ENCODE measurements around the gene WARS2. TPM values are rescaled to one million over a fixed set of nuclear protein-coding genes. Genes with fewer than 3 reads are reported as not detected.

The WARS2 gene
- total and polyA plus RNA-seq, 2 of the 8 experiments (the other 6 are each of a cell fraction or from before 2014, with no cell fraction given), result 4.3 to 12.9 TPM

DNA sequence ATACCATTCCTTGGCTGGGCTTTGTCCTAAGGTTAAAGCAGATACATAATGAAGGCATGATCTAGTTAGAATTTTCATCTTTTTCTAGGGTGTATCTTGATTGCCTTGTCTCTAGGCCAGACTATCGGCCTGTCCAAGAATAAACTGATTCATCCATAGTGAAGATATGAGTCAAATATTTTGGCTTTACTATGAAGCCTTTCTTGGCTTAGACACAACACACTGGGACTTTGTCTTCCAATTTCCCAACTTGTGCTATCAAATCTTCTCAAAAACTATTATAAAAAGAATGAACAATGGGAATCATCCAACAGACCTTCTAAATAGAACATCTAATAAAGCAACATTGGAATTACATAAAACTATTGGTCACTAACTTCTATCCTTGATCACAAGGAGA is 64.8 kb downstream of the WARS2 start:
- Histone ChIP-seq H3K14ac (ENCODE audit: insufficient read length) (no peak overlapping the region), H3K9ac (replicated peaks in 1 of 4; ENCODE audit: extremely low read depth in 1 of 4, low read depth in 3 of 4, low read length in 3 of 4) (no peak overlapping the region), H2AK5ac (ENCODE audit: low read depth, low read length) (no peak overlapping the region), H3K36me3 (ENCODE audit: control insufficient read depth in 2 of 4, insufficient read depth in 4 of 4, low read length in 3 of 4) (no peaks in the 10 kb centered on the region; a peak in 1 of 8 replicates), H3K79me1 (ENCODE audit: low read depth, low read length) (no peaks in the 10 kb centered on the region), H2BK120ac (replicated peaks; ENCODE audit: low read depth, low read length) (no peak overlapping the region), H3K27me3 (replicated peaks in 1 of 4; ENCODE audit: control insufficient read depth in 3 of 4, extremely low read depth in 1 of 4, insufficient read depth in 3 of 4, low read length in 3 of 4) (no peaks in the 10 kb centered on the region), H2BK20ac (ENCODE audit: low read length) (no peak overlapping the region), H2BK5ac (ENCODE audit: low read depth, low read length) (no peak overlapping the region), H4K5ac (ENCODE audit: insufficient read length, low read depth, low read length) (no peak overlapping the region), H3K56ac (replicated peaks; ENCODE audit: insufficient read length, low read depth, low read length) (no peak overlapping the region), H3K4ac (replicated peaks; ENCODE audit: insufficient read length, low read depth, low read length) (no peak overlapping the region), H3K4me2 (ENCODE audit: insufficient read depth in 1 of 2, low read depth in 2 of 2, low read length in 2 of 2) (no peak overlapping the region), H3K4me3 (ENCODE audit: extremely low read depth in 1 of 4, insufficient read depth in 2 of 4, low read depth in 3 of 4, low read length in 4 of 4) (no peak overlapping the region), H3K23ac (ENCODE audit: insufficient read length) (no peak overlapping the region), H3K9me3 (ENCODE audit: insufficient read depth in 2 of 2, low read depth in 1 of 2, low read length in 1 of 2) (no peaks in the 10 kb centered on the region), H3K18ac (ENCODE audit: extremely low read depth, low read length) (no peak overlapping the region), H3K4me1 (replicated peaks in 1 of 4; ENCODE audit: control insufficient read depth in 3 of 4, insufficient read depth in 4 of 4, low read length in 3 of 4) (no peaks in the 10 kb centered on the region), H4K20me1 (replicated peaks in 1 of 2; ENCODE audit: control insufficient read depth in 1 of 2, insufficient read depth in 2 of 2, low read length in 2 of 2) (no peaks in the 10 kb centered on the region), H3K27ac (ENCODE audit: low read depth, low read length) (no peak overlapping the region), H2AFZ (ENCODE audit: low read length) (no peak overlapping the region), H3K79me2 (ENCODE audit: control insufficient read depth in 1 of 2, insufficient read depth in 2 of 2, low read length in 2 of 2) (no peaks in the 10 kb centered on the region), H3K23me2 (ENCODE audit: low read depth, low read length) (no peaks in the 10 kb centered on the region), H2BK15ac (ENCODE audit: low read length) (no peak overlapping the region), H4K91ac (replicated peaks; ENCODE audit: insufficient read length, low read length) (no peak overlapping the region), H2BK12ac (ENCODE audit: low read depth, low read length) (no peak overlapping the region), H4K8ac (ENCODE audit: extremely low read depth, insufficient read depth, low read length) (no peak overlapping the region)
- ChIA-PET CTCF (ENCODE audit: partially characterized antibody) (interaction anchor here (1.5 kb wide), 1 partner anchor 42 kb away, joined by 6 read pairs; no protein-coding TSS in a partner anchor), POLR2A (ENCODE audit: partially characterized antibody) (no interaction called here)
- DNase-seq (ENCODE audit: low read depth in 1 of 2, low spot score in 2 of 2) (no peak), FAIRE-seq (no peak)
- no peak for TF ChIP-seq FOSL1 (IDR thresholded peaks at IDR 0.05; ENCODE audit: insufficient read depth, low read depth, low read length)
- no peak for TF ChIP-seq CBX8 (IDR thresholded peaks at IDR 0.05; ENCODE audit: borderline replicate concordance, low read depth, low read length)
- no peak for TF ChIP-seq SRF (IDR thresholded peaks at IDR 0.05; ENCODE audit: low read depth, low read length)
- no peak for TF ChIP-seq TCF12 (IDR thresholded peaks at IDR 0.05; ENCODE audit: low read depth, low read length)
- TF ChIP-seq RBBP5 (IDR thresholded peaks at IDR 0.05; ENCODE audit: borderline replicate concordance, low read depth, low read length), result no peak
- TF ChIP-seq KDM5A (IDR thresholded peaks at IDR 0.05; ENCODE audit: low read length), result no peak
- no peak for TF ChIP-seq RAD21 (IDR thresholded peaks at IDR 0.05 in 1 of 2, conservative IDR thresholded peaks at IDR 0.05 in 1 of 2; ENCODE audit: low read depth in 2 of 2, low read length in 2 of 2)
- no peak for TF ChIP-seq PHF8 (conservative IDR thresholded peaks at IDR 0.05; ENCODE audit: low read depth, low read length)
- TF ChIP-seq BCL11A (IDR thresholded peaks at IDR 0.05; ENCODE audit: low read depth in 2 of 2, low read length in 2 of 2), result no peak
- TF ChIP-seq, protein P1, sequence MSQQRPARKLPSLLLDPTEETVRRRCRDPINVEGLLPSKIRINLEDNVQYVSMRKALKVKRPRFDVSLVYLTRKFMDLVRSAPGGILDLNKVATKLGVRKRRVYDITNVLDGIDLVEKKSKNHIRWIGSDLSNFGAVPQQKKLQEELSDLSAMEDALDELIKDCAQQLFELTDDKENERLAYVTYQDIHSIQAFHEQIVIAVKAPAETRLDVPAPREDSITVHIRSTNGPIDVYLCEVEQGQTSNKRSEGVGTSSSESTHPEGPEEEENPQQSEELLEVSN (IDR thresholded peaks at IDR 0.05), result no peak
- 96% methylated on average over 1 of the region's 1 CpG; no CpG with 5 or more reads in 1 of the 2 experiments for WGBS, 2 experiments (ENCODE audit: extremely low coverage in 1 of 2, insufficient coverage in 1 of 2, insufficient read length in 1 of 2, insufficient replicate concordance in 2 of 2, low coverage in 1 of 2, low lambda C conversion rate in 2 of 2, missing lambda C conversion rate in 1 of 2)

Measured in H1 (cell line).